Epithelial cell of prostate (primary cell): Measurements from ENCODE around the gene LCN6.

Experiments
- DNase-seq: peaks from one replicate; pipeline ENCODE4 v3.0.0-alpha.2; 2011; ENCODE audit warnings: low read depth, low spot score
- H3K27ac ChIP-seq: fragments of 450-650 bp; 2 replicates; pipeline ENCODE4 v1.5.1; 2017; ENCODE audit warnings: mild to moderate bottlenecking

LCN6 gene

GRCh38 chr9:136696502-136696901 lies 51.8 kb downstream of the LCN6 start:
- DNase-seq, result no peak
- no peak overlapping the region for H3K27ac ChIP-seq

GRCh38 chr9:136695955-136696354 lies 52.4 kb downstream of the LCN6 start:
- no peak overlapping the region for H3K27ac ChIP-seq
- no peak for DNase-seq

GRCh38 chr9:136695435-136695895 lies 52.9 kb downstream of the LCN6 start:
- peak; percentile 26 for DNase-seq
- H3K27ac ChIP-seq, result no peak overlapping the region

GRCh38 chr9:136694872-136695247 lies 53.5 kb downstream of the LCN6 start:
- no peak overlapping the region for H3K27ac ChIP-seq
- no peak for DNase-seq

- DNase-seq, result no peak
- peak overlapping the region; percentile 61 for H3K27ac ChIP-seq
Measured at GRCh38 chr9:136694163-136694871, 54.0 kb downstream of the LCN6 start.
